ENCODE results near the gene CDH4.
A peak's percentile ranks its signal among the peaks of the same experiment; 100 is the strongest.
"Not testable (repeated sequence)": the region's sequence is repeated elsewhere in the genome, so short reads cannot be mapped to it uniquely, and the experiment has no call there.

The CDH4 gene

GRCh38 chr20:61391185-61391584, 139.1 kb downstream of the CDH4 start:
- no peak for DNase-seq

- DNase-seq = peak; percentile 54
Observed at GRCh38 chr20:61391812-61392520, 139.9 kb downstream of the CDH4 start.

- no peak for DNase-seq
Observed at GRCh38 chr20:61394088-61394799, 142.2 kb downstream of the CDH4 start.

- DNase-seq = no peak
Observed at GRCh38 chr20:61396262-61396848, 144.3 kb downstream of the CDH4 start.

GRCh38 chr20:61397146-61397545, 145.1 kb downstream of the CDH4 start:
- DNase-seq = no peak

GRCh38 chr20:61397790-61398189, 145.7 kb downstream of the CDH4 start:
- no peak for DNase-seq

- DNase-seq = no peak
Observed at GRCh38 chr20:61399433-61399832, 147.4 kb downstream of the CDH4 start.

GRCh38 chr20:61400499-61400898, 148.4 kb downstream of the CDH4 start:
- no peak for DNase-seq

GRCh38 chr20:61404303-61404702, 152.2 kb downstream of the CDH4 start:
- DNase-seq = no peak

- no peak for DNase-seq
Observed at GRCh38 chr20:61405007-61405406, 152.9 kb downstream of the CDH4 start.

- not testable (repeated sequence) for DNase-seq
Observed at GRCh38 chr20:61406773-61407172, 154.7 kb downstream of the CDH4 start.

- DNase-seq = no peak
Observed at GRCh38 chr20:61407561-61407960, 155.5 kb downstream of the CDH4 start.

GRCh38 chr20:61408951-61409740, 157.1 kb downstream of the CDH4 start:
- DNase-seq = no peak

GRCh38 chr20:61411743-61412142, 159.7 kb downstream of the CDH4 start:
- no peak for DNase-seq

- DNase-seq = no peak
Observed at GRCh38 chr20:61413752-61414151, 161.7 kb downstream of the CDH4 start.

- DNase-seq = no peak
Observed at GRCh38 chr20:61414455-61414991, 162.5 kb downstream of the CDH4 start.

GRCh38 chr20:61416546-61416945, 164.5 kb downstream of the CDH4 start:
- DNase-seq = no peak

GRCh38 chr20:61417221-61417941, 165.3 kb downstream of the CDH4 start:
- no peak for DNase-seq

GRCh38 chr20:61419010-61419409, 166.9 kb downstream of the CDH4 start:
- no peak for DNase-seq

- DNase-seq = no peak
Observed at GRCh38 chr20:61419501-61419900, 167.4 kb downstream of the CDH4 start.

GRCh38 chr20:61420056-61420455, 168.0 kb downstream of the CDH4 start:
- no peak for DNase-seq

GRCh38 chr20:61420781-61421180, 168.7 kb downstream of the CDH4 start:
- no peak for DNase-seq
